GM19328 (cell line): ENCODE results near the gene SAP30BP.

Experiments used
- ATAC-seq: cut with Tn5 transposase; IDR thresholded peaks from one replicate; pipeline ENCODE4 v1.9.1; 2021; ENCODE audit warnings: mild to moderate bottlenecking, moderate library complexity; ENCODE audit not compliant: unreplicated experiment

The SAP30BP gene

DNA sequence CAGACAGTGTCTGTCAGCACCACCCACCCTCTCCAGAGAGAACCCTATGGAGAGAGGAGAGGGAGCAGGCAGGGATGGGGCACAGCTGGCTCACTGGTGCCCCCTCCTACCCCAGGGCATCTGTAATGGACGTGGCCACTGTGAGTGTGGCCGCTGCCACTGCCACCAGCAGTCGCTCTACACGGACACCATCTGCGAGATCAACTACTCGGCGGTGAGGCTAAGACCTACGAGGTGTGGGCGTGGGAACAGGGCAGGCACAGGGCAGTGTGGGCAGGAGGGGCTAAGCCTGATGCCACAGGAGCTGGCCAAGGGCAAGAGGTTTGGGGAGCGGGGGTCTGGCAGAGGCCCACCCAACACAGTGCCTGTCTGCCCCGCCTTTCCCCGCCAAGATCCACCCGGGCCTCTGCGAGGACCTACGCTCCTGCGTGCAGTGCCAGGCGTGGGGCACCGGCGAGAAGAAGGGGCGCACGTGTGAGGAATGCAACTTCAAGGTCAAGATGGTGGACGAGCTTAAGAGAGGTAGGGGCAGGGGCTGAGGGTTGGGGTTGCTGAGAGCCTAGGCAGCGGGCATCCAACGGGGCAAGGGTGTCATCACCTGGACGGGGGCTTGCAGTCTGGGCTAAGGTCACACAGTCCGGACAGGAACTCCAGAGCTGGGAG, 69.2 kb downstream of the SAP30BP start:
- no peak for ATAC-seq

DNA sequence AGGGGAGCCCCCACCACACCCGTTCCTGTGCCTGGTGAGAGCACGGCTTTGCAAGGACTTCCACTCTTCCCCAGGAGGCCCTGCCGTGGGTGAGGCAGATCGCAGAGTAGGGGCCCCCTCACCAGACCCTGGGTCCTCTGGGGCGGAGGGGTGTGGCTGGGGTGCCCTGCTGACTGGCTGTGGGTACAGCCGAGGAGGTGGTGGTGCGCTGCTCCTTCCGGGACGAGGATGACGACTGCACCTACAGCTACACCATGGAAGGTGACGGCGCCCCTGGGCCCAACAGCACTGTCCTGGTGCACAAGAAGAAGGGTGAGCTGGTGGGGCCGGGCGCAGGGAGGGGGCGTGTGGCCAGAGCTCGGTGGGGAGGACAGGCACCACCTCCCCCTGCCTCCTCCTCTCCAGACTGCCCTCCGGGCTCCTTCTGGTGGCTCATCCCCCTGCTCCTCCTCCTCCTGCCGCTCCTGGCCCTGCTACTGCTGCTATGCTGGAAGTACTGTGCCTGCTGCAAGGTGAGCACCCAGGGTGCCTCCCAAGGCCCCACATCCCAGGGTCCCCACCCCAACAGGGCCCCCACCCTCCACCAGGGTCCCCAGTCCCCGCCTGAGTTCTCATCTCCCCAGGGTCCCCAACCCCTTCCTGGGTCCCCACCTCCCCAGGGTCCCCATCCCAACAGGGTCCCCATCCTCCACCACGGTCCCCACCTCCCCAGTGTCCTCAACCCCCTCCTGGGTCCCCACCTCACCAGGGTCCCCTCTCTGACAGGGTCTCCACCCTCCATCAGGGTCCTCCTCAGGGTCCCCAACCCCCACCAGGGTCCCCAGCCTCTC, 70.2 kb downstream of the SAP30BP start:
- no peak for ATAC-seq

DNA sequence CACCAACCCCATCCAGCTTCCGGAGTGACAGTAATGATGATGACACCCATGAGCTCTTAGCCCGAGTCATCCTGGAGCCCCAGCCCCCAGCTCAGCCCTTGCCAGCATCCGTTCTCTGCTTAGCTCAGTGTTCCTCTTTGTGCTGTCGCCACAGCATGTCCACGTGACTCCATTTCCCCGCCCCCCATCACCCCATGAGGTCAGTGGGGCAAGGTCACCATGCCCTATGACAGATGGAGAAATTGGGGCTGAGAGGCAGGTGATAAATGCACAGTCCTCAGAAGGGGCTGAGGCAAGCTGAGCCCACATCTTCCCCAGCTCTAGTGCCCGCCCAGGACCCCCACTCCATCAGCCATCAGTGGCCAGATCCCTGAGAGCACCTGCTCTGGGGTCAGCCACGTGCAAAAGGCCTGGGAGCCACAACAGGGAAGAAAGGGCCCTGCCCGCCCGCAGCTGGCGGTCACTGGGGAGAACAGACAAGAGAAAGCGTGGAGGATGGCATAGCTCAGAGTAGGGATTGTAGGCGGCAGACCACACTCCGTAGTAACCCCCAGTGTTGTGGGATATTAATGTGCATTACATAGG, 71.2 kb downstream of the SAP30BP start:
- no peak for ATAC-seq

DNA sequence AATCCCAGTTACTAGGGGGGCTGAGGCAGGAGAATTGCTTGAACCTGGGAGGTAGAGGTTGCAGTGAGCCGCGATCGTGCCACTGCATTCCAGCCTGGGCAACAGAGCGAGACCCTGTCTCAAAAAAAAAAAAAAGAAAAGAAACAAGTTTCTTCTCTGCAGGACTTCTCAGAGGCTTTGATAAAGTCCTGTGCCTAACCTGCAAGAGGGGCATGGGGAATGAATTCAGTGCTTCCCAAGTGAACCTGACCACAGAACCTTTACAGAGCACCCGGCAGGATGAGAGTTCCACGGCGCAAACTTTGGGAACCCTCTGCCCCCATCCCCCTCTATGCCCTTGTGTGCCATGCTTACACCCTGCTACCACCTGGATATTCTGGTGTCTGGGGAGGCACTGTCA, 72.0 kb downstream of the SAP30BP start:
- ATAC-seq = no peak

DNA sequence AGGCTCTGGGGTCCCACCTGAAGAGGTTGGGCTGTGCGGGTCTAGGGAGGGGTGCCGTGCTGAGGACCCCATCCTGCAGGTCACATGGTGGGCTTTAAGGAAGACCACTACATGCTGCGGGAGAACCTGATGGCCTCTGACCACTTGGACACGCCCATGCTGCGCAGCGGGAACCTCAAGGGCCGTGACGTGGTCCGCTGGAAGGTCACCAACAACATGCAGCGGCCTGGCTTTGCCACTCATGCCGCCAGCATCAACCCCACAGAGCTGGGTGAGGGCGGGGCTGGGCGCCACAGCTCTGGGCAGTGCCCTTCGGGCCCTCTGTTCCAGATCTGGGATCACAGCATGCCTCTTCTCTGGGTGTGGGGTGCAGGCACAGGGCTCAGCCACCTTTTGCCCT, 72.7 kb downstream of the SAP30BP start:
- ATAC-seq = no peak

DNA sequence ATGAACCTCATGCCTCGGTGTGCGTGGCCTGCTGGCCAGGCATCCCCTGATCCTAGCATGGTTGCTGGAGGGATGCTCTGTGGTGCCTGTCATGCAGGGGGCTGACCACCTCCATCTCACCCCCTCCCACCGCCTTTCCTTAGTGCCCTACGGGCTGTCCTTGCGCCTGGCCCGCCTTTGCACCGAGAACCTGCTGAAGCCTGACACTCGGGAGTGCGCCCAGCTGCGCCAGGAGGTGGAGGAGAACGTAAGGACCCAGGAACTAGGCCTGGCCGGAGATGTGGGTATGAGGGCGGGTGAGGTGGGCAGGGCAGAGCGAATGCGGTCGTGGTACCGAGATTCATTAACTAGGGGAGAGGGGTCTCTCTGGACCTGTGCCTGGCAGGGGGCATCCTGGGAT, 73.1 kb downstream of the SAP30BP start:
- ATAC-seq = no peak

DNA sequence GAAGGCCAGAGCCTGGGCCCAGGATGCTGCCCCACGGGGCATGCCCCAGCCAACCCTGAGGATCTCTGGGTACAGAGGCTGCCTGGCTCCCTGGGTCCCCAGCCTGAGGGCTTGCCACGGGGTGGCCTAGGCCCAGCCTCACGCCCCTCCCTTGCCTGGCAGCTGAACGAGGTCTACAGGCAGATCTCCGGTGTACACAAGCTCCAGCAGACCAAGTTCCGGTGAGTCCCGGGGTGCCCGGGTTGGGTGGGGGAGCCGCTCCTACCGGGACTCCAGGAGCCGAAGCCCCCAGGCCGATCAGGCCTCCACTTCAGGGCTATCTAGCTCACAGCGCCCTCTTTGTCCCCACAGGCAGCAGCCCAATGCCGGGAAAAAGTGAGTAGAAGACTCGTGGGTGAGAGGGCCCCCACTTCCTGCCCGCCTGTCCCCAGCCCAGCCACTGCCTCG, 73.5 kb downstream of the SAP30BP start:
- no peak for ATAC-seq

DNA sequence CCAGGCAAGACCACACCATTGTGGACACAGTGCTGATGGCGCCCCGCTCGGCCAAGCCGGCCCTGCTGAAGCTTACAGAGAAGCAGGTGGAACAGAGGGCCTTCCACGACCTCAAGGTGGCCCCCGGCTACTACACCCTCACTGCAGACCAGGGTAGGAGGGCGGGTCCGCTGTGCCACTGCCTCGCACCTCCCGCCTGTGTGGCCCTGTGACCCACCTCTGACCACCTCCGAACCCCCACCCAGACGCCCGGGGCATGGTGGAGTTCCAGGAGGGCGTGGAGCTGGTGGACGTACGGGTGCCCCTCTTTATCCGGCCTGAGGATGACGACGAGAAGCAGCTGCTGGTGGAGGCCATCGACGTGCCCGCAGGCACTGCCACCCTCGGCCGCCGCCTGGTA, 75.2 kb downstream of the SAP30BP start:
- ATAC-seq = no peak

DNA sequence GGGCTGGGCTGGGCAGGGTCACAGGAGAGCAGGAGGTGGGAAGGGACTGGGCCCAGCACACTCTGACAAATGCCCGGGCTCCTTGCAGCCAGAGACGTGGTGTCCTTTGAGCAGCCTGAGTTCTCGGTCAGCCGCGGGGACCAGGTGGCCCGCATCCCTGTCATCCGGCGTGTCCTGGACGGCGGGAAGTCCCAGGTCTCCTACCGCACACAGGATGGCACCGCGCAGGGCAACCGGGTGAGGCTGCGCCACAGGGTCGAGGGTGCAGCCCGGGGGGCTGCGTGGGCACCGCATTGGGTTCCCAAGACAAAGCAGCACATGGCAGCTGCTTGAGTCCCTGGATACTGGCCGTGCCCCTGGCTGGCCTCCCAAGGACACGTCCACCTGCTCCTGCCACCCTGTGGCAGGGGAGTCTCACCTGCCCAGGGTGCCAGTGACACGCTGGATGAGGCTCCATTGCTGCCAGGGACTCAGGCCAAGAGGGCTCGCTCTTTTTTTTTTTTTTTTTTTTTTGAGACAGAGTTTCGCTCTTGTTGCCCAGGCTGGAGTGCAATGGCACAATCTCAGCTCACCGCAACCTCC, 76.6 kb downstream of the SAP30BP start:
- no peak for ATAC-seq

DNA sequence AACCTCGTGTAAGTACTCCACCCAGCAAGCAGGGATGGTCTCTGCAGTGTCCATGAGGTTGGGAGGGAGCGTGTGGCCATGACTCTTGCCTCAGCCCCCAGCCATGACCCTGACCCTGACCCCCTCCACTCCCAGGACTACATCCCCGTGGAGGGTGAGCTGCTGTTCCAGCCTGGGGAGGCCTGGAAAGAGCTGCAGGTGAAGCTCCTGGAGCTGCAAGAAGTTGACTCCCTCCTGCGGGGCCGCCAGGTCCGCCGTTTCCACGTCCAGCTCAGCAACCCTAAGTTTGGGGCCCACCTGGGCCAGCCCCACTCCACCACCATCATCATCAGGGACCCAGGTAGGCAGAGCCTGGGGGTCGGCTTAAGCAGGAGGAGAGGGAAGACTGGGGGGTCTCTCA, 81.6 kb downstream of the SAP30BP start:
- no peak for ATAC-seq

DNA sequence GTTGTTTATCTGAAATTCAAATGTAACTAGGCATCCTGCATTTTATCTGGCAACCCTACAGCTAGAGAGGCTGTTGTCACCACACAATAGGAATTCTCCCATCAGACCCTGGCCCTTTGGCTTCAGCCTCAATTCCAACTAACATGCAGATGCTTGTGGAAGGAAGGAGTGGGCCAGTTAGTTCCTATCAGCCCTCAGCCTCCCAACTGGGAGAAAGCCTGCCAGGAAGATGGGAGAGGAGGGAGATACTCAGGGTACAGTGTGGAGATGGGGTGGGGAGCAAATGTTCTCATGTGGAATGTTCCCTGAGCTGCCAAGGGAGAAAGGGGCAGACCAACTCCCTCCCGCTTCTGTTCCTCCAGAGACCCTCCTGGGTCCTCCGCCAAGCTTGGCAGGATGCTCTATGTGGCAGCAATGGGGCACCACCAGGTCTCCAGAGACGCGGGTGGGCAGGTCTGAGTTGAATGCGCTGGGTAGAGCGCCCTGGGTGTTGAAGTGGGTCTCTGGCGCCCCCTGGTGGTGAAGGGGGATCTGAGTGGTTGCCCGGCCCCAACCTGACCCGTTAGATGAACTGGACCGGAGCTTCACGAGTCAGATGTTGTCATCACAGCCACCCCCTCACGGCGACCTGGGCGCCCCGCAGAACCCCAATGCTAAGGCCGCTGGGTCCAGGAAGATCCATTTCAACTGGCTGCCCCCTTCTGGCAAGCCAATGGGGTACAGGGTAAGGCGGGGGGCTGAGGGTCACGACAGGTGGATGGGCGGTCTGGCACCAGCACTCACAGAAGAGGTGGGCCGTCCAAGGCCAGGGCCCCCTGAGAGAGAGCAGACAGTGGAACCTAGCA, 82.6 kb downstream of the SAP30BP start:
- ATAC-seq = no peak

DNA sequence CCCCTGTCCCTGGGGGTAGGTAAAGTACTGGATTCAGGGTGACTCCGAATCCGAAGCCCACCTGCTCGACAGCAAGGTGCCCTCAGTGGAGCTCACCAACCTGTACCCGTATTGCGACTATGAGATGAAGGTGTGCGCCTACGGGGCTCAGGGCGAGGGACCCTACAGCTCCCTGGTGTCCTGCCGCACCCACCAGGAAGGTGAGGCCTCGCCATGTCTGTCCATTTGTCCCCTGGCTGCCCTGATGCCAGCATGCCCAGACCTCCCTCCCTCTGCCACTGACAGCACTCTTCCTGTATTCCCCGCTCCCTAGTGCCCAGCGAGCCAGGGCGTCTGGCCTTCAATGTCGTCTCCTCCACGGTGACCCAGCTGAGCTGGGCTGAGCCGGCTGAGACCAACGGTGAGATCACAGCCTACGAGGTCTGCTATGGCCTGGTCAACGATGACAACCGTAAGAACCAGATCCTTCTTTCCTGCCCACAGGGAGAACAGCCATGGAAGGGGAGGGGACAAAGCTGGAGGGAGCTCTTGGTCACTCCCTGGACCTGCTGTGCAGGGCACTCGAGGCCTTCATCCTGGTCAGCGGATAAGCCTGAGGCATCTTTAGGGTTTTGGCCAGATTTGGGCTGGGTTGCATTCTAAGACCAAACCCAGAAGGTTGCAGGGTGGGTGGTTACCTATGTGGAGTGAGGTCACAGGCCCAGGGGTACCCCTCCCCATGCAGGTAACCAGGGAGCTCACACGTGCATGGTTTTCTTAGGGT, 83.7 kb downstream of the SAP30BP start:
- no peak for ATAC-seq

DNA sequence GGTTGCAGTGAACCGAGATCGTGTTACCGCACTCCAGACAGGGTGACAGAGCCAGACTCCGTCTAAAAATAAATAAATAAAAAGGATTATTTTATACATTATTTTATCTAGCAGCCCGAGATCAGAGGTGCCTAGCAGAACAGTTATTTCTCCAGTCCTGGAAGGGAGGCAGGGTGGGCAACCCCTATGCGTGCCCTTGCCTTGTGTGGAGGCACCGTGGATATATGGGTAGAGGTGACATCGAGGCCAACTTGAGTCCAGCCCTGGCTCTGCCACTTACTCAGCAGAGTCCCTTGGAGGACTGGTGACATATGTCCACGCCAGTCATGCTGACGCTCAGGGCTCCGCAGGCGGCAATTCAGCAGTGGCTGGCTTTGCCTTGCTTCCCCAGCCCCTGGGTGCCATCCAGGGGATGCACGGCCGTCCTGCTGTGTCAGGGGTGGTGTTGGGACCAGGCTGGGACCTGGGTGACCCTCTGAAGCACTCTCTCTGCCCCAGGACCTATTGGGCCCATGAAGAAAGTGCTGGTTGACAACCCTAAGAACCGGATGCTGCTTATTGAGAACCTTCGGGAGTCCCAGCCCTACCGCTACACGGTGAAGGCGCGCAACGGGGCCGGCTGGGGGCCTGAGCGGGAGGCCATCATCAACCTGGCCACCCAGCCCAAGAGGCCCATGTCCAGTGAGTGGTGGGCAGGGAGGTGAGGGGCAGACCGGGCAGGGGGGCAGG, 84.7 kb downstream of the SAP30BP start:
- no peak for ATAC-seq

DNA sequence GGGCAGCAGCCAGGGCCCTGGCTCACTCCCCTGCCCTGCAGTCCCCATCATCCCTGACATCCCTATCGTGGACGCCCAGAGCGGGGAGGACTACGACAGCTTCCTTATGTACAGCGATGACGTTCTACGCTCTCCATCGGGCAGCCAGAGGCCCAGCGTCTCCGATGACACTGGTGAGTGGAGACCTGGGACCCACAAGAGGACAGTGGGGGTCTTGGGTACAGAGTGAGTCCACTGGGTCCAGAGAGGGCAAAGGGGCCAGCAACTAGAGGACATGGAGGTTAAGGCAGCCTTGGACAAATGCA, 85.2 kb downstream of the SAP30BP start:
- ATAC-seq = no peak

DNA sequence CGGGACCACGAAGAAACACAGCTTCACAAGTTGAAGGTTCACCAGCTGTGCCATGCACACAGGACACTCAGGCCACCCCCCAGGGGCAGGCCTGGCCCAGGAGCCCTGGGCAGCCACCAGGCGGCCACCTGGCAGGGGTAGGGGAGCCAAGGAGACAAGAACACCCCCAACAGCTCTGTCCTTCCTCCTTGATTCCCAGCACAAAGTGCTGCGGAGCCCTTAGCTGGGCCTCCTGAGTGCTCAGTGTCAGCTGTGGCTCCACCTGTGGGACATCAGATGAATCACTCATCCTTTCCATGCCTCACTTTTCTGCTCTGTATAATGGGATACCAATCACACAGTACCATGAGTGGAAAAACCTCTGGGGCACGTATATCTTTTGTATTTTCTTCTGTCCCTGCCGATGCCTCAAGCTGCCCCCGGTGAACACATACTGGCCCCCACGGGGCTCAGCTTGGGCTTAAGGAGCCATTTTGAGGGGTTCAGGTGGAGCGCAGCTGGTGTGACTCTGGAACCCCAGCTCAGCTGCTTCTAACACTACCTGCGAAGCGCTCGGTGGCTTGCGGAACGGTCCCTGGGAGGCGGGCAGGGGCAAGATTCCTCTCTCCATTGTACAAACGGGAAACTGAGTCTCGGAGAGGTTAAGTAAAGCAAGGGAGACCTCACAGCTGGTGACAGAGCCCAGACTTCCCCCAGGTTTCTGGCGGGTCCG, 85.8 kb downstream of the SAP30BP start:
- no peak for ATAC-seq

DNA sequence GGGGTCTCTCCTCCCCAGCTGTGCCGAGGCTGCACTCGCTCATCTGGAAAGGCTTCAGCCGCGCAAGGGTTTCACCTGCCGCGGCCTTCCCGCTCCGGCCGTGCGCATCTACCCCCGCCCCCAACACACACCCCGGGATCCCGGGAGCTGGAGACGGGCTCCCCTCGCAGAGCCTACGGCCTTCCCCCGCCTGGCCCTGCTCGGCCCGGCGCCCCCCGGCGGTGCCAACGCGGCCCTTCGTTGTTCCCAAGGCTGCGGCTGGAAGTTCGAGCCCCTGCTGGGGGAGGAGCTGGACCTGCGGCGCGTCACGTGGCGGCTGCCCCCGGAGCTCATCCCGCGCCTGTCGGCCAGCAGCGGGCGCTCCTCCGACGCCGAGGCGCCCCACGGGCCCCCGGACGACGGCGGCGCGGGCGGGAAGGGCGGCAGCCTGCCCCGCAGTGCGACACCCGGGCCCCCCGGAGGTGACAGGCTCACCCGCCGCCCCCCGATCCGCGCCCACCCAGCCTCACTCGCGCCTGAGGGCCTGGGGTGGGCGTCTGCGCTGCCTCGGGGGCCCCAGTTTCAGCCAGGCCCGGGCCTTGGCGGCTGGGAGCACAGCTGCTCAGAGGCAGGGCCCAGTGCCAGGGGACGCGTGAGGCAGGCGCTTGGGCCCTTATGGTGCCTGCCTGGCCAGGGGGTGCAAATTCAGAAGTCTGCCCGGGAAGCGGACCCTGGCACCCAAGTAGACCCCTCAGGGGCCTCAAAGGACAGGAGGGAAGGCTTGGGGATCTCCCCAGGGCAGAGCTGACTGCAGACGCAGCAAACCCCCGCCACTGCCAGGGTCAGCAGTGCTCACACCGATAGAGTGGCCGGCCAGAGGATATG, 86.6 kb downstream of the SAP30BP start:
- ATAC-seq = no peak

DNA sequence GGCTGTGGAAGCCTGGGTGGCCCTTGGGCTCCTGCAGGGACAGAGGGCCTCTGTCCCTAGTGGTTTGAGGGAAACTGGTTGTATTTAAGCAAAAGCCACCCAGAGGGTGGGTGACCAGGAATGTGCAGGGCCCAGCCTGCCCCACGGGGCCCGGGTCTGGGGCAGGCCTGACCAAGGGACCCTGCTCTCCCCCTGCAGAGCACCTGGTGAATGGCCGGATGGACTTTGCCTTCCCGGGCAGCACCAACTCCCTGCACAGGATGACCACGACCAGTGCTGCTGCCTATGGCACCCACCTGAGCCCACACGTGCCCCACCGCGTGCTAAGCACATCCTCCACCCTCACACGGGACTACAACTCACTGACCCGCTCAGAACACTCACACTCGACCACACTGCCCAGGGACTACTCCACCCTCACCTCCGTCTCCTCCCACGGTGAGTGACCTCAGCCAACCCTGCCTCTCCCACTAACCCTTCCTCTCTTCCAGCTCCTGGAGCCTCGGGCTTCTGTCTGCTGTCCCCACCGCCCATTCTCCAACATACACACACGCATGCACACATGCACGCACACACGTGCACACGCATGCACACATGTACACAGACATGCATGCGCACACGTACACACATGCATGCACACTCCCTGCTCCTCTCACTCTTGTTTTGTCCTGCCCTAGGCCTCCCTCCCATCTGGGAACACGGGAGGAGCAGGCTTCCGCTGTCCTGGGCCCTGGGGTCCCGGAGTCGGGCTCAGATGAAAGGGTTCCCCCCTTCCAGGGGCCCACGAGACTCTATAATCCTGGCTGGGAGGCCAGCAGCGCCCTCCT, 87.5 kb downstream of the SAP30BP start:
- ATAC-seq = no peak
